HUDEP-2 (cell line): ENCODE data around the gene OSBPL6.
"Not testable (repeated sequence)": the region's sequence is repeated elsewhere in the genome, so short reads cannot be mapped to it uniquely, and the experiment has no call there.

Experiments used
- DNase-seq, 76 experiments: peaks; one replicate each; lab custom pipeline; 2025; ENCODE audit not compliant: unreplicated experiment in 76 of 76; lab: John Stamatoyannopoulos, UW

The OSBPL6 gene

DNA sequence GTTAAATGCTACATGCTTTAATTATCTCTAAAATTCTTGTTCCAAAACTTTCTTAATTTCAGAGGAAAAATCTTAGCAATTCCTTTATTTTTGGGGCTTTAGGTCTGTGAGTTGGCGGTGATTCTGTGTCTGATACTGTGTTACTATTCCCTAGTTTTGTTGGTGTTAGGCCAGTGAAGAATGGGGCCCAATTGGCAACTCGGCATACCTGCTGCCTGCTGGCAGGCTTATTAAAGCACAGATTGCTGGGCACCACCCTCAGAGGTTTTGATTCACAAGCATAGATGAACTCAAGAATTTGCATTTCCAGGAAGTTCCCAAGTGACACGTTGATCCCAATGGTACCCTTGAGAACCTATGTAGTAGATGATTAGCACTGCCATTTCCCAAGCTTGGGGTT is 101.6 kb downstream of the OSBPL6 start:
- DNase-seq = no peak

DNA sequence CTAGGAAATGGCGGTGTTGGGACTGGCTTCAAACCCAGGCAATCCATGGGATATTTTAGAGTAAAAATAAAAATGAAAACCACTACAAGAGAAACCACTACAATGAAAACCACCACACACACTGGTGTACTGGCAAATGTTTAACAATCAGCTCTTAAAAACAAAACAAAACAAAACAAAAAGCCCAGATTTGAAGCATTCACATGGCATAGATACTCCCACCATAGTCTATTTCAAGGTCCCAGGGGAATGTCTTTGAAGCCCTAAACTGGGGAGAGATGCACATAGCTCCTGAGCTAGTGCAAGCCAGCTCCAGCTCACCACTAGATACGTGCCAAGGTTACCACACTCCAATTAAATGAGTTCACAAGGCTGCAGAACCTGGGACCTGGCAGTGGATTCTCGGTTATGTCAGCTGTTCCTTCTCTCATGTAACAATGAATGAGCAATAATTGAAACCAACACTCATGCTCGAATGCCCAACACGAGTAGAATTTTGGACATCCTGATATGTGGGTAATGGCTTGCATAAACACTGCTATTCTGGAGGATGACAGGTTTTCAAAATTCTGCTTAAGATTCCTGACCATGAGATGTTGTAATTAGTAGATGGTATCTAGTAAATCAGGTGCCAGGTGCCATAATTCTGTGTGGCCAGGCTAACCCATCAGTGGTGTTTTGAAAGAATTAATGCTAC is 102.2 kb downstream of the OSBPL6 start:
- no peak for DNase-seq

DNA sequence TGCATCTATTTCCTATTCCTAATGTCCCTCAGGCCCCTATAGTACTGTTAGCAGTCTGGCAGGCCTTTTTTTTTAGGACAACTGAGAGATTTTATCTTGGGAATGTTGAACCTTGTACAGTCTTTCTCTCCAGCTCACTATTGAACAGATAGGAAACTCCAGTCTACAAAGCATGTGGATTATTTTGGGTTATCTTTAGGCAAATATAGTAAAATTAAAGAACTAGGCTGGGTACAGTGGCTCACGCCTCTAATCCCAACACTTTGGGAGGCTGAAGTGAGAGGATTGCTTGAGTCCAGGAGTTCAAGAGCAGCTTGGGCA is 102.7 kb downstream of the OSBPL6 start:
- DNase-seq = no peak

DNA sequence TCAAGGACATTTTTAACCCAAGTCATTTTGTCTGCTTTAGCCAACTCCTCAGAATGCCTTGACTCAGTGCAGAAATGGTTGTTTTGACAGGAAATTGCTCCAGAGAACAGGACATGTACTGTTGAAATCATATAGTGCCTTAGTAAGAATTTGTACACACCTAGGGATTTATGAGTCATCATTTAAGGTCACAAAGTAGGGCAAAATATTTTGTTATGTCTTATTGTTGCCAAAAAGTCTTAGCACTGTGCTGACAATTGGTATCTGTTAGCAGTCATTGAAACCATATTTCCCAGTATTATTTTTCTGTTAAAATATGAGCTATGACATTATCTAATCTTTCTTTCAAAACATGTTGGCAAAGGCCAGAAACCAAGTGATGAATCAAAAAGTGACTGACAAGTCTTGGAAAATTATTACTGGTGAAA is 104.5 kb downstream of the OSBPL6 start:
- peak in 3 of 76 experiments; percentile 12 to 50 (median 48) for DNase-seq

DNA sequence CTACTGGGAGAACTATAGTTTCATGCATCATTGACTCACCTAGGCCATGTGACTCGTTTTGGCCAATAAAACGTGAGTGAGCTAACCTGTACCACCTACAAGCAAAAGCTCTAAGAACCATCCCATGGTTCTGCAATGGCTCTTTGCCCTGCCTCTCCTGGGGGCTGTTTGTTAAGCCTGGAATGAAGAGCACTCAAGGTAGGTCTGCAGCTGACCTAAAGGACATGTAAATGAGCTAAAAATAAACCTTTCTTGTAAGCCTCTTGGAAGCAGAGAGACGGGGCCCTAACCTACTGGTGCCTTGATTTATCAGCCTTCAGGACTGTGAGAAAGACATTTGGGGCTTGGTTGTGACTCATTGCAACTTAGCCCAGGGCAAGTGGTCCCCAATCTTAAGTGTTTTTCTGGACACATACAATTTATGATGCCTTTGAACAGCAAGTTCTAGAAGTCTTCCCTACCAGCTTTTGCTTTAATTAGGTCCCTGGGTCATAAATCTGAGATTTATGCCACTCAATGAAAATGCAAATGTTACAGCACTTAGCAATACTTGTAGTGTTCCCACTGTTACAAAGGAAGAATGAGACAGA is 107.4 kb downstream of the OSBPL6 start:
- no peak for DNase-seq

DNA sequence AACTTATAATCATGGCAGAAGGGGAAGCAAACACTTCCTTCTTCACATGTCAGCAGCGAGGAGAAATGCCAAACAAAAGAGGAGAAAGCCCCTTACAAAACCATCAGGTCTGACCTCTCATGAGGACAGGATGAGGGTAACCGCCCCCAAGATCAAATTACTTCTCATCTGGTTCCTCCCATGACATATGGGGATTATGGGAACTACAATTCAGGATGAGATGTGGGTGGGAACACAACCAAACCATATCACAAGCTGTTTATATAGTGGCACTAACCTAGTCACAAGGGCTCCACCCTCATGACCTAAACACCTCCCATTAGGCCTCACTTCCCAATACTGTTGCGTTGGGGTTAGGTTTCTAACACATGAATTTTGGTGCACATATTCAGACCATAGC is 110.0 kb downstream of the OSBPL6 start:
- DNase-seq = no peak

DNA sequence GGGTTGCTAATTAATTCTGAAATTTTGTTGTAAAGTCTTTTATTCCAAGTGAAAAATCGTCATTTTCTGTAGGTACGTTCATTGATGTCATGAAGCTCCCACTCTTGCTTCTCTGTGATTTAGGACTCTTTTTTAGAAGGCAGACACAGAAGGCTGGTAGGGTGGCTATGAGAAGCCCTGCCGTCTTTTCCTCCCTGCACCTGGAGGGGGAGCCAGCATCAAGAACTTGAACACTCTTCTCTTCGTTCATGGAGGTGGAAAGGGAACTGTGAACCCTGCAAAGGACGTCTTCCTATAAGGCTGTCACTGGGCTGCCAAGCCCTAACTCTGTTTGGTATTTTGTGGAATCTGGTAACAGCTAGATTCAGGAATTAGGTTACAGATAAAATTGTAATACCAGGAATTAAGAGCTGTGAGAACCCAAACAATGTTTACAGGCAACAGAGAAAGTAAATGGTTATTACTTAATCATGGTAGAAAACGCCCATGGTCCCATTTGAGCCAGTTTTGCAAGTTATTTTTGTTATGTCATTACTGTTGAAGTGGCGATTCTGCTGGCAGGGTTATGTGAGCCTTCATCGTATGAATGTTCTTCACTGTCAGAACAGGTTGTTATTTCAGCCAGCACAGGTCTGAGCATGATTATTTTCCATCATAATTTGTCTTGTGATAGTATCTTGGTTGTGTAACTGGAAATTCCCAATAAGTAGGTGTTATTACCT is 112.2 kb downstream of the OSBPL6 start:
- DNase-seq = peak in 32 of 76 experiments; percentile 2 to 53 (median 15)

DNA sequence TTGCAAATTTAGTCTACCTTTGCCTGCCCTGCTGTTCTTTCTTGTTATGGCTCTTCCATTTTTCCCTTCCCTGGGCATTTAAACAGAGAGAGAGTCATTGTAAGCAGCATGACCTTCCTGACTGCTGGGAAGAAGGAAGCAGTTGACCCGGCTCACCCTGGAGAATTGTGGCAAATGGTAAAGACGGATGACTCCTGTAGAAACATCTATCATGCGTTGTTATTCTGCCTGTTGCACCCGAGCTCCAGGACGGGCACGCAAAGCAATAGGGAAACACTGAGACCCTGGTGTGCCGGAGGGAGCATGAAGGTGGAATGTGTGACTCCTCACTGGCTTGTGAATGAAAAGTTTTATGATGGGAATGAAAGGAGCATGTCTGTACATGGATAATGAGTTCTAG is 113.3 kb downstream of the OSBPL6 start:
- no peak for DNase-seq

DNA sequence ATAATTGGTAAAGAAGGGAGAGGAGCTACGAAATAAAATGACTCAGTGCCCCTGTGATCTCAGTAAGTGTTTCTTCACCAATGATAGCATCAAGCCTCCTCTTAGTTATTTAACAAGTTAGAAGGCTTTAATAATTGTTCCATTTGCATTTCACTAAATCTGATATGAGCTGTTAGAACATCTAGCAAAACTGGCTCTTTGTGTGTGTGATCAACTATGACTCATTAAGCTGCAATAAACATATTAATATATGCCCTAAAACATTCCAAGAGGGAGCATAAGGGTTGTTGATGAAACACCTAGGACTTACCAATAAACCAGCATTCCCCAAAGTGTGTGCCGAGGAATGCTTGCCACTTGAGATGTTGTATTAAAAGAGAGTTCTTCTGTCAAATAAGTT is 115.2 kb downstream of the OSBPL6 start:
- DNase-seq = no peak

DNA sequence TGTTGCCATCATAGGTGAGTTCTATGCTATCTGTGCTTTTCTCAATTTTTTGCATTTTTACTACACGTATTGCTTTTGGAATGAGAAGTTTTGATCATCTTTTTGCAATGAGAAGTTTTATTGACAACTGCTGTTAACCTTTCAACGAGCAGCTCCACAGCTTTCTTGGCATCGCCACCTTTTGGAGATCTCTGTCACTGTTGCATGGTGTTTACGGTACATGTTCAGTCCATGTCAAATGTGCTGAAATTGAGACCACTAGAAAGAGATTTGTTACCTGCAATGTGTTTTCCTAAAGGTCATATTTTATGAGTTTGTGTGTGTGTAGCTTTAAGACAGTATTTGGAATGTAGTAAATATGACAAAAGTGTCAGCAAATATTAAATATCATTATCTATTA is 120.8 kb downstream of the OSBPL6 start:
- DNase-seq = no peak

DNA sequence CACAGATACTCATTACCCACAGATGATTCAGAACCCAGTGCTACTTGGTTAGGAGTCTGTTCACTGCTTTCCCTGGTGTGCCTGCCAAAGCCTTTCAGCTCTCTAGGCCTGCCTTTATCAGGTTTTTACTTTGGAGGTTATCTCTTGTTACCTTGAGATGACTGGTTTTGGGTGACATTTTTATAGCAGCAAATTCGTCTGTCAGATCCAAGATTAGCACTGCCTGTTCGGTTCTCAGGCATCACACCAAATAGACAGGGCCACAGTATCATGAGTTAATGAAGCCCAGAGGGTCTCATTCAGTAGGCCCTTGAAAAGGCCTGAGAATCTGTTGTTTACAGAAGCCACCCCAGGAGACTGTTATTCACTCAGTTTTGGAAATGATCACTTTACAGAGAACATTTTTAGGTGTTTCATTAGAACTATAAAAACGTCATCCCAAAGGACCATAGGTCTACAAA is 121.2 kb downstream of the OSBPL6 start:
- DNase-seq = peak in 9 of 76 experiments; percentile 4 to 50 (median 19)

DNA sequence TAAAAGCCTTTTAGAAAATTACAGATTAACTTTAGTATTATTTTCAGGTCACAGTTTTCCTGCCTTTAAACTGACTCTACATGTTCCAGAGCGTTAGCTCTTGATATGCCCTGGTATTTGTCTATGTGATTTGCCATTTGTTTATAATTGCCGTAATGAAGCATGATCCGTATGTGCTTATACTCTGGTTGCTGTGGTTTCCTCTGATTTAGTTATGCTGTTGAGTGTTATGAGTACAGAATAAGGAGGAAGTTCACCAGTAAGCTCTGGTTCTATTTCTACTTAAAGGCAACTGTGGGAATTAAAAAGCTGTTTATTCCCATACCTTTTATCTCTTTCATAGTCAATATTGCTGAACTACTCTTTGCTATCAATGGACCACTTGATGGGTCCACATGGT is 123.5 kb downstream of the OSBPL6 start:
- no peak for DNase-seq

DNA sequence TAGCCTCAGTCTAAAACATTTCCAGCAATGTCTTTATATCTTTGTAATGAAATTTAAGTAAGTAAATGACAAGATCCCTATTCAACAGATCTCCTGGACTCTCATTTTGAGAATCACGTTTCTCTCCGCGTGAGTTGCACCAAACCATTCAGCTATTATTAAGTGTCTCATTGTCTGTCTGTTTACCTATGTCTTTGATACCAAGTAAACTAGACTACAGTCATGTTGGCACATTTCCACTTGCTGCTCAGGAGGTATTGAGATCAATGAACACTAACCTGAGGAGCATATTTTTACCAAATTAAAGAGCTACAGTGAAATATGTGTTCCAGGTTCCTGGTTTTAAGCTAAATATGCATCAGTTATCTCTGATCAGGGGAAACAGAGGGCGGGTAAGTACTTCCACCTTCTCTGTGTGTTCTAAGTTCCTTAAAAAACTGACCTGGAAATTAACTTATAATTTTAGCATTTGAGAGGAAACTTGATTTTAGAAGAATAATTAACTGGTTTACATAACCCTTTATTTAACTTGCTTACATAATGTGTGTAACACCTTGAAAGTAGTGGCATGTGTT is 125.8 kb downstream of the OSBPL6 start:
- no peak for DNase-seq

DNA sequence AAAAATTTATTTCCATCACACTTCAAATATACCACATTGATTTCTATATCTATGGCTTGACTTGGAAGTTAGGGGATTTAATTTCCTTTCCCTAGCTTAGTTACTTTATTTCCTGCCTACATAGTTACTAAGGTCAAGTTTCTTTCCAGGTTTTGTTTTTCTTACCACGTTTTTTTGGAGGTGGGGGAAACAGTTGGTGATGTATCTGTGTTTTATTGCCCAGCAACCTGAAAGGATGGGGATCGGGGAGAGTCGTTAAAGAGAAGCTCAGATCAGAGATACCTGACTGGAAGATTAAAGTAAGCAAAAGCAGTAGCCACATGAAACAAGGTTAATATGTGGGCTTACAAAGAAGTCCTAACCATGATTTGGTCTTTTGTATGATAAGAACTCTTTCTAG is 127.8 kb downstream of the OSBPL6 start:
- no peak for DNase-seq

DNA sequence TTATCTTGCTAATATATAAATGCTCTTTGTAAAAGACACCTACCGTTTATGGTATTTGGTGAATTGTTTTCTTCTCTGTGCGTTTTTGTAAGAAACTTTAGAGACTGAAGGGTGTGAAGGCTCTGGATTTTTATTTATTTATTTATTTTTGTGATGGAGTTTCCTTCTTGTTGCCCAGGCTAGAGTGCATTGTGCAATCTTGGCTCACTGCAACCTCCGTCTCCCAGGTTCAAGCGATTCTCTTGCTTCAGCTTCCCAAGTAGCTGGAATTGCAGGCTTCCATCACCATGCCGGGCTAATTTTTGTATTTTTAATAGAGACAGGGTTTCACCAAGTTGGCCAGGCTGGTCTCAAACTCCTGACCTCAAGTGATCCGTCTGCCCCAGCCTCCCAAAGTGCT is 129.0 kb downstream of the OSBPL6 start:
- not testable (repeated sequence) for DNase-seq

DNA sequence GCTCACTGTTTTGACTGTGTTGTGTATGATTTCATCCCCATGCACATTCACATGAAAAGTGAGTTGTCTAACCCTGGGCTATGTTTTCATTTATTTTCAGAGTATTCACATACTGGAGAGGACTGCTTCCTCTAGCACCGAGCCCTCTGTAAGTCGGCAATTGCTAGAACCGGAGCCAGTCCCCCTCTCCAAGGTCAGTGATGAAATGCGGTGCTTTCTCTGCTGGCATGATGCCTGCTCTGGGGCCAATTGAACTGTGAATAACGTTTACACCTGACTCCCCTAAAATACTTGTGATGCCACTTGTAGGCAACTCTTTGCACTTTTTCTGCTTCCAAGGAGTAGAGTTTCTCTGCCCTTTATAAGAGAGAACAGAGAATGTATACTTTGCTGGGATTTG is 129.8 kb downstream of the OSBPL6 start:
- DNase-seq = no peak

DNA sequence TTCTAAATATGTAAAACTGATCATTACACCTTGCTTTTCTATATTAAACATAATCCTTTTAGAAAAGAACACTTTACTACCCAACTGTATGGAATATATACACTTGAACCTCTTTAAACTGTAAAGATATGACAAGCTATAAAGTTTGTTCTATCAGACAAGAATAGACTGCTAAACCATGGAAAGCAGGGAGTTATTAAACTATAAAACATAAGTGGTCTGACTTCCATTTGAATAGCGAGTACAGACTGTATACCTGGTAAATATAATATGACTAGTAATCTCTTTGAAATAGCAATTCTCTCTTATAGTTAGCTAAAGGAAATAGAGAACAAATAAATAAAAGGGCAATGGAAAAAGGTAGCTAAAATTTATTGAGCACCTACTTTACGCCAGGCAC is 131.0 kb downstream of the OSBPL6 start:
- no peak for DNase-seq

DNA sequence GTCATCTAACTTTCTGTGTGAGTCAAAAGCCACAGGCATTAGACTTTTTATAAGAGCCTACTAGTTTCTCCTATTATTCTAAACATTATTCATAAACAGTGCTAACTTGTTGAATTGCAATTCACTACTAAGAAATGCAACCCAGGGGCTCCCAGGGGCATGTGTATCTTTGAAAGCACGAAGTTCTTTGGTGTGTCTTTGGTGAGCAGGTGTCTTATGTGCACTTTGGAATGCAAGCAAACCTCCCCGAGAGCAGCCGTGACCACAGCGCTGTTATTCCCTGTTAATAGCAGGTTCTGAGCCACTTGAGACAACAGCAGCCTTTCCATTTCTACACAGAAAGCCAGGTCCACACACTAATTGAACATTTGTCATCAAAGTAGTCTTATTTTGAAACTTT is 133.2 kb downstream of the OSBPL6 start:
- DNase-seq = no peak

DNA sequence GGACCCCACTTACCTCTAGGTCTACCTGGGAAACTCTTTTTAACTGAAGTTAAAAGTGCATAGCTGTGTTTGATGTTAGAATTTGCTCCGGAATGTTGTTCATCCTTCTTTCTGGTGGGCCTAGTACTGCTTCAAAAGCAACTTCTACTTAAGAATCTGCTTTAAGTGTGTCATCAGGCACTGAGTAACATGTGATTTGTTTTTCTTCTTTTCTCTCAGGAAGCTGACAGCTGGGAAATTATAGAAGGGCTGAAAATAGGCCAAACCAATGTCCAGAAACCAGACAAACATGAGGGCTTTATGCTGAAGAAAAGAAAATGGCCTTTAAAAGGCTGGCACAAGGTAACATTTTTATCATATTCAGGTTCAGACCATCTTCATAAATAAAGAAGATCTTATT is 133.7 kb downstream of the OSBPL6 start:
- no peak for DNase-seq

DNA sequence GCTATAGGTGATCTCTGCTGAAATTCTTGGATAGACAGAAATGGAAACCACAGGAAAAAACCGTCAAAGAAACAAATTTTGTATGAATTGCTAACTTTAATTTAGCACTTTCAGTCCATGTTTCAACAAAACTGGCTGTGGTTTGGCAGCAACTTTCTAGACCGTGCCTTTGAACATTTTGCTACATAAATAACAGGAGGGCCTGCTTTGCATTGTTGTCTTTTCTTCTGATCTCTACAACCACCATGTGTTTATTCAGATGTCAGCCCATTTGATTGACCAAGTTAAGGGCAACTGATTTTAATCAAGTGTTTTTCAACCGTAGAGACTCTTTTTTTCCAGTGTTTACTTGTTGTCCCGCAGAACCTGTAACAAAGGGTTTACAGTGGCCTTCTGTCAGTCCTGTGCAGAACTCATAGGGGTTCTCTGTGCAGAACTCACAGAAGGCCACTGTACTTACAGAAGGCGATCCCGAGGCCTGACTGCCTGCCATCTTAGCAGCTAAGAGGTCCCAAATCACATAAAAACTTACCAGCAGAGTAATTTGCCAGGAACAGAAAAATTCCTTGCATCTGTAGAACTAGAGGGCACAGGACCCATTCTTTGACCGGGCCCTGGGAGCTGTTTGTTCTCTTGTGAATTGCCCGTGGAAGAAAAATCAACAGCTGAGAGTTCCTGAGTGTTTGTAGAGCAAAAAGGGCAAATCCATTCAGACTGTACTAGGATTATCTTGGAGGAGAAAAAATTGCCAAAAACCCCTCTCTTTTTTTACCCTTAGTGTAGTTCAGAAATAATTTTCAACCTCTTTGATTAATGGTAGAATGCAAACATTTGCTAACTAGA is 136.1 kb downstream of the OSBPL6 start:
- no peak for DNase-seq
